ENCODE measurements around the gene DSP. TPM values are rescaled to one million over a fixed set of nuclear protein-coding genes. Genes with fewer than 3 reads are reported as not detected.

DSP gene
- total and polyA plus RNA-seq, 4 donors: 25.0 to 74.7 (median 34.1) TPM

DNA sequence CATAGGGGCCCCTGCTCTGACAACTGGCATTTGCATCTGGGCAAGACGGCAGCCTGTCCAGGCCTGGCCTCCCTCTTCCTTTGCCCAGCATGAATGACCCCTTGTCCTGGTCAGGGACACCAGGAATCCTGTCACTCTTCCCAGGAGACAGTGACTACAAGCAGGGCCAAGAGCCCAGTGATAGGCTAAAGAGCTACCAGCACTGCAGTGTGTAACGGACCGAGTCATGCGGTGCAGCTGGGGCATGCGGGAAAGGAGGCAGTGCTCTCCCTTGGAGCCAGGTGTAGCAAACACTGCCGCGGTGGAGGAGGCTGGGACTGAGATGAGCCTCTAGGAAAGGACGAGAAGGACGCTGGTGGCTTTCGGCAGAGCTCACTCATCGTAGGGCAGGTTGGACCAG lies 38.7 kb upstream of the DSP start:
- Histone ChIP-seq H3K9ac (ENCODE audit: low read depth in 1 of 2, low read length in 2 of 2) (no peak overlapping the region), H3K36me3 (ENCODE audit: control insufficient read depth in 4 of 4, insufficient read depth in 3 of 4, low read depth in 1 of 4, low read length in 3 of 4) (no peaks in the 10 kb centered on the region), H3K4me3 (ENCODE audit: low read depth in 1 of 3, low read length in 3 of 3) (no peak overlapping the region), H3K27me3 (ENCODE audit: control insufficient read depth in 4 of 4, insufficient read depth in 4 of 4, low read length in 3 of 4) (no peaks in the 10 kb centered on the region), H3K4me1 (ENCODE audit: control insufficient read depth in 4 of 4, insufficient read depth in 4 of 4, low read length in 3 of 4) (peaks cover 0 to 2% (median 0%) of the 10 kb centered on the region in 4 donors), H3K9me3 (ENCODE audit: control insufficient read depth in 4 of 4, low read length in 3 of 4) (no peaks in the 10 kb centered on the region), H3K27ac (ENCODE audit: low read depth in 1 of 2, low read length in 2 of 2) (no peak overlapping the region)
- TF ChIP-seq HNF4G (IDR thresholded peaks at IDR 0.05) (no peak), GABPA (IDR thresholded peaks at IDR 0.05 in 1 of 2, conservative IDR thresholded peaks at IDR 0.05 in 1 of 2) (no peak), RXRA (IDR thresholded peaks at IDR 0.05) (no peak)
- TF ChIP-seq, protein P1, sequence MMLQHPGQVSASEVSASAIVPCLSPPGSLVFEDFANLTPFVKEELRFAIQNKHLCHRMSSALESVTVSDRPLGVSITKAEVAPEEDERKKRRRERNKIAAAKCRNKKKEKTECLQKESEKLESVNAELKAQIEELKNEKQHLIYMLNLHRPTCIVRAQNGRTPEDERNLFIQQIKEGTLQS (IDR thresholded peaks at IDR 0.05): no peak
- 95% methylated on average over 11 of the region's 11 CpGs for WGBS
- DNase-seq (ENCODE audit: low spot score): no peak

DNA sequence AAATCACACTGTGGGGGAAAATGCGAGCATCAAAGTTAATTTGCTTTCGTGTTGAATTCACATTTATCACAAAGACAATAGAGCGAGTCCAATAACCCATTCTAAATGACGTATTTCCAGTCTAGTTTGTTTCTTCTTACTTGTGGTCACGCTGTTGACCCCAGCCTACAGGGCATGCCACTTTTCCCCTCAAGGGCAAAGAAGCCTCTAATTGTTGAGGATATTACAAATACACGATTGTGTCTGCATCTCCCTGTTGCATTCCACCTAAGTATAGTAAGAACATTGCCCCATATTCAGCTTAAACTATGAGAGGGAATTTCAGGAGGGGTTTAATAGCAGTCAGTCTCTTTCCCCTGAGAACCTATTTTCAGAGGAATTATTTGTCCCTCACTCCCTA lies 37.4 kb upstream of the DSP start:
- 84% methylated on average over 6 of the region's 6 CpGs for WGBS

DNA sequence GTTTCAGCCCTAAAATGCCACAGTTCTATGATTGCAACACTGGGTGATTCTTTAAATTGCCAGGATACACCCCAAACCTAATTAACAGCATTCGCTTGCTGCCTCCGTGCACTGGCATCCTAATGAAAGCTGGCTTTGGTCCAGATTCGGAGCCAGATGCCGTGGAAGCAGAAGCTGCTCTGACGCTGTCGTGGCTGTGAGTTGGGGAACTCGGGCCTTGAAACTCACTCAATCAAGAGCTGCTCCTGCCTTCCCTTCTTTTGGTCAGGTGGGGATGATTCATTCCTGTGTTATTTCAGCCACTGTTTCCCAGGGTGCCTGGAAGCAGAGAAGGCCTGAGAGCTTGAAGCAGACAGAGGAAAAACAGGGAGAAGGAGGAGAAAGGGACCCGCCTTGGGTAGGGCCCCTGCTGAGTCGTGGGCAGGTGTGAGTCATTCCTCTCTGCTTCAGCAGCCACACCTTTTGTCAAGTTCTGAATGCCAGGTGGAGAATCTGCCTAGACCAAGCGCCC lies 36.2 kb upstream of the DSP start:
- no peaks in the 10 kb centered on the region for H3K36me3 ChIP-seq (ENCODE audit: control insufficient read depth in 4 of 4, insufficient read depth in 3 of 4, low read depth in 1 of 4, low read length in 3 of 4)
- TF ChIP-seq, protein P2, sequence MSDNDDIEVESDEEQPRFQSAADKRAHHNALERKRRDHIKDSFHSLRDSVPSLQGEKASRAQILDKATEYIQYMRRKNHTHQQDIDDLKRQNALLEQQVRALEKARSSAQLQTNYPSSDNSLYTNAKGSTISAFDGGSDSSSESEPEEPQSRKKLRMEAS (IDR thresholded peaks at IDR 0.05): no peak
- no peak for TF ChIP-seq HNF4G (IDR thresholded peaks at IDR 0.05)
- TF ChIP-seq FOXA2 (IDR thresholded peaks at IDR 0.05): no peak
- TF ChIP-seq RXRA (IDR thresholded peaks at IDR 0.05): no peak
- TF ChIP-seq, protein P3, sequence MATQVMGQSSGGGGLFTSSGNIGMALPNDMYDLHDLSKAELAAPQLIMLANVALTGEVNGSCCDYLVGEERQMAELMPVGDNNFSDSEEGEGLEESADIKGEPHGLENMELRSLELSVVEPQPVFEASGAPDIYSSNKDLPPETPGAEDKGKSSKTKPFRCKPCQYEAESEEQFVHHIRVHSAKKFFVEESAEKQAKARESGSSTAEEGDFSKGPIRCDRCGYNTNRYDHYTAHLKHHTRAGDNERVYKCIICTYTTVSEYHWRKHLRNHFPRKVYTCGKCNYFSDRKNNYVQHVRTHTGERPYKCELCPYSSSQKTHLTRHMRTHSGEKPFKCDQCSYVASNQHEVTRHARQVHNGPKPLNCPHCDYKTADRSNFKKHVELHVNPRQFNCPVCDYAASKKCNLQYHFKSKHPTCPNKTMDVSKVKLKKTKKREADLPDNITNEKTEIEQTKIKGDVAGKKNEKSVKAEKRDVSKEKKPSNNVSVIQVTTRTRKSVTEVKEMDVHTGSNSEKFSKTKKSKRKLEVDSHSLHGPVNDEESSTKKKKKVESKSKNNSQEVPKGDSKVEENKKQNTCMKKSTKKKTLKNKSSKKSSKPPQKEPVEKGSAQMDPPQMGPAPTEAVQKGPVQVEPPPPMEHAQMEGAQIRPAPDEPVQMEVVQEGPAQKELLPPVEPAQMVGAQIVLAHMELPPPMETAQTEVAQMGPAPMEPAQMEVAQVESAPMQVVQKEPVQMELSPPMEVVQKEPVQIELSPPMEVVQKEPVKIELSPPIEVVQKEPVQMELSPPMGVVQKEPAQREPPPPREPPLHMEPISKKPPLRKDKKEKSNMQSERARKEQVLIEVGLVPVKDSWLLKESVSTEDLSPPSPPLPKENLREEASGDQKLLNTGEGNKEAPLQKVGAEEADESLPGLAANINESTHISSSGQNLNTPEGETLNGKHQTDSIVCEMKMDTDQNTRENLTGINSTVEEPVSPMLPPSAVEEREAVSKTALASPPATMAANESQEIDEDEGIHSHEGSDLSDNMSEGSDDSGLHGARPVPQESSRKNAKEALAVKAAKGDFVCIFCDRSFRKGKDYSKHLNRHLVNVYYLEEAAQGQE (IDR thresholded peaks at IDR 0.05): no peak
- TF ChIP-seq TAF1 (conservative IDR thresholded peaks at IDR 0.05): no peak
- TF ChIP-seq, protein P4, sequence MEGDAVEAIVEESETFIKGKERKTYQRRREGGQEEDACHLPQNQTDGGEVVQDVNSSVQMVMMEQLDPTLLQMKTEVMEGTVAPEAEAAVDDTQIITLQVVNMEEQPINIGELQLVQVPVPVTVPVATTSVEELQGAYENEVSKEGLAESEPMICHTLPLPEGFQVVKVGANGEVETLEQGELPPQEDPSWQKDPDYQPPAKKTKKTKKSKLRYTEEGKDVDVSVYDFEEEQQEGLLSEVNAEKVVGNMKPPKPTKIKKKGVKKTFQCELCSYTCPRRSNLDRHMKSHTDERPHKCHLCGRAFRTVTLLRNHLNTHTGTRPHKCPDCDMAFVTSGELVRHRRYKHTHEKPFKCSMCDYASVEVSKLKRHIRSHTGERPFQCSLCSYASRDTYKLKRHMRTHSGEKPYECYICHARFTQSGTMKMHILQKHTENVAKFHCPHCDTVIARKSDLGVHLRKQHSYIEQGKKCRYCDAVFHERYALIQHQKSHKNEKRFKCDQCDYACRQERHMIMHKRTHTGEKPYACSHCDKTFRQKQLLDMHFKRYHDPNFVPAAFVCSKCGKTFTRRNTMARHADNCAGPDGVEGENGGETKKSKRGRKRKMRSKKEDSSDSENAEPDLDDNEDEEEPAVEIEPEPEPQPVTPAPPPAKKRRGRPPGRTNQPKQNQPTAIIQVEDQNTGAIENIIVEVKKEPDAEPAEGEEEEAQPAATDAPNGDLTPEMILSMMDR (IDR thresholded peaks at IDR 0.05; ENCODE audit: low read depth, low read length, missing input control): no peak
- no peak for TF ChIP-seq RAD21 (IDR thresholded peaks at IDR 0.05)
- no peak for TF ChIP-seq NR2F2 (IDR thresholded peaks at IDR 0.05)
- no peak for TF ChIP-seq YY1 (IDR thresholded peaks at IDR 0.05)
- no peak for TF ChIP-seq HNF4A (conservative IDR thresholded peaks at IDR 0.05)
- TF ChIP-seq, protein P1 (IDR thresholded peaks at IDR 0.05): no peak
- H3K27ac ChIP-seq (ENCODE audit: low read depth in 1 of 2, low read length in 2 of 2): no peak overlapping the region
- H3K4me3 ChIP-seq (ENCODE audit: low read depth in 1 of 3, low read length in 3 of 3): no peak overlapping the region
- no peaks in the 10 kb centered on the region for H3K27me3 ChIP-seq (ENCODE audit: control insufficient read depth in 4 of 4, insufficient read depth in 4 of 4, low read length in 3 of 4)
- H3K4me1 ChIP-seq (ENCODE audit: control insufficient read depth in 4 of 4, insufficient read depth in 4 of 4, low read length in 3 of 4): peaks cover 0 to 2% (median 0%) of the 10 kb centered on the region in 4 donors
- WGBS: 68% methylated on average over 10 of the region's 10 CpGs
- DNase-seq (ENCODE audit: low spot score): no peak
- no peak overlapping the region for H3K9ac ChIP-seq (ENCODE audit: low read depth in 1 of 2, low read length in 2 of 2)
- H3K9me3 ChIP-seq (ENCODE audit: control insufficient read depth in 4 of 4, low read length in 3 of 4): no peaks in the 10 kb centered on the region

More for the DNA sequence above, 37.4 kb upstream of the DSP start:
- TF ChIP-seq, protein P3 (IDR thresholded peaks at IDR 0.05): no peak
- TF ChIP-seq SP1 (IDR thresholded peaks at IDR 0.05) (no peak), JUND (IDR thresholded peaks at IDR 0.05) (no peak), EGR1 (IDR thresholded peaks at IDR 0.05; ENCODE audit: low read depth in 2 of 2) (no peak), RXRA (IDR thresholded peaks at IDR 0.05) (no peak), FOXA1 (IDR thresholded peaks at IDR 0.05) (no peak), RAD21 (IDR thresholded peaks at IDR 0.05) (no peak)
- TF ChIP-seq, protein P2 (IDR thresholded peaks at IDR 0.05): no peak
- Histone ChIP-seq H3K36me3 (ENCODE audit: control insufficient read depth in 4 of 4, insufficient read depth in 3 of 4, low read depth in 1 of 4, low read length in 3 of 4) (no peaks in the 10 kb centered on the region), H3K4me1 (ENCODE audit: control insufficient read depth in 4 of 4, insufficient read depth in 4 of 4, low read length in 3 of 4) (peaks cover 0 to 2% (median 0%) of the 10 kb centered on the region in 4 donors), H3K27ac (ENCODE audit: low read depth in 1 of 2, low read length in 2 of 2) (no peak overlapping the region), H3K9ac (ENCODE audit: low read depth in 1 of 2, low read length in 2 of 2) (no peak overlapping the region), H3K27me3 (ENCODE audit: control insufficient read depth in 4 of 4, insufficient read depth in 4 of 4, low read length in 3 of 4) (no peaks in the 10 kb centered on the region), H3K9me3 (ENCODE audit: control insufficient read depth in 4 of 4, low read length in 3 of 4) (no peaks in the 10 kb centered on the region), H3K4me3 (ENCODE audit: low read depth in 1 of 3, low read length in 3 of 3) (no peak overlapping the region)
- DNase-seq (ENCODE audit: low spot score): no peak

All from liver (tissue), 9 donors.